DOHH2 (cell line): ENCODE data around the gene AGO3.

Experiments used
- H3F3A ChIP-seq: fragments of 200-600 bp; sonication (generic), shearing (Covaris generic); 2 replicates; pipeline ENCODE4 v1.6.0; 2016; ENCODE audit warnings: antibody characterized with exemption, mild to moderate bottlenecking; ENCODE audit not compliant: control insufficient read depth, insufficient read depth
- H3K27ac ChIP-seq: fragments of 200-600 bp; sonication (generic); 2 replicates; pipeline ENCODE4 v1.5.1; 2014; ENCODE audit warnings: low read depth, mild to moderate bottlenecking, low read length, moderate library complexity
- H3K27me3 ChIP-seq: fragments of 200-600 bp; sonication (generic); 2 replicates; pipeline ENCODE4 v1.6.1; 2014; ENCODE audit warnings: mild to moderate bottlenecking, low read length, mixed read lengths; ENCODE audit not compliant: control insufficient read depth
- H3K36me3 ChIP-seq: fragments of 200-600 bp; sonication (generic); 2 replicates; pipeline ENCODE4 v1.6.1; 2014; ENCODE audit warnings: mild to moderate bottlenecking, low read length, moderate library complexity, mixed read lengths; ENCODE audit not compliant: control insufficient read depth
- H3K4me1 ChIP-seq: fragments of 200-600 bp; sonication (generic); 2 replicates; pipeline ENCODE4 v1.6.1; 2014; ENCODE audit warnings: mild to moderate bottlenecking, low read length, mixed read lengths; ENCODE audit not compliant: control insufficient read depth
- H3K4me2 ChIP-seq: fragments of 200-600 bp; sonication (generic); 2 replicates; pipeline ENCODE4 v1.6.0; 2014; ENCODE audit warnings: mild to moderate bottlenecking, low read length, moderate library complexity
- H3K4me3 ChIP-seq: fragments of 200-600 bp; sonication (generic); 2 replicates; pipeline ENCODE4 v1.5.1; 2014; ENCODE audit warnings: mild to moderate bottlenecking, low read length, mixed read lengths
- H3K79me2 ChIP-seq: fragments of 200-600 bp; sonication (generic); 2 replicates; pipeline ENCODE4 v1.6.1; 2014; ENCODE audit warnings: mild to moderate bottlenecking, low read length, mixed read lengths; ENCODE audit not compliant: control insufficient read depth
- H3K9me2 ChIP-seq: fragments of 200-600 bp; sonication (generic); replicated peaks from 2 replicates; pipeline ENCODE4 v1.6.1; 2014; ENCODE audit warnings: mild to moderate bottlenecking, low read length, mixed read lengths; ENCODE audit not compliant: control insufficient read depth
- H3K9me3 ChIP-seq: fragments of 200-600 bp; sonication (generic); 2 replicates; pipeline ENCODE4 v1.6.1; 2014; ENCODE audit warnings: antibody characterized with exemption, low read length, mixed read lengths; ENCODE audit not compliant: control insufficient read depth, insufficient read depth
- H4K20me1 ChIP-seq: fragments of 200-600 bp; sonication (generic); 2 replicates; pipeline ENCODE4 v1.6.0; 2014; ENCODE audit warnings: low read depth, mild to moderate bottlenecking, antibody characterized with exemption, low read length, moderate library complexity; ENCODE audit not compliant: control insufficient read depth, insufficient read depth
- CTCF ChIP-seq: fragments of 200-600 bp; sonication (generic); IDR thresholded peaks from one replicate; pipeline ENCODE4 v1.5.1; 2014; ENCODE audit warnings: antibody characterized with exemption, mild to moderate bottlenecking, low read depth, low read length; ENCODE audit not compliant: poor library complexity, severe bottlenecking
- EZH2phosphoT487 ChIP-seq: fragments of 200-600 bp; sonication (generic); IDR thresholded peaks from 2 replicates; pipeline ENCODE4 v1.6.1; 2017; ENCODE audit warnings: borderline replicate concordance, mild to moderate bottlenecking, antibody characterized with exemption, low read length, moderate library complexity, mixed read lengths

AGO3 gene

GRCh38 chr1:35923791-35924221 lies 7.1 kb upstream of the AGO3 start:
- H3K27ac ChIP-seq: no peak overlapping the region
- H3K9me3 ChIP-seq: no peaks in the 10 kb centered on the region
- no peaks in the 10 kb centered on the region for H3K27me3 ChIP-seq
- peaks cover 21% of the 10 kb centered on the region for H3K36me3 ChIP-seq
- H3K4me2 ChIP-seq: no peak overlapping the region
- H3K4me3 ChIP-seq: no peak overlapping the region
- no peaks in the 10 kb centered on the region for H3K9me2 ChIP-seq
- H3K79me2 ChIP-seq: no peaks in the 10 kb centered on the region
- no peaks in the 10 kb centered on the region for H3F3A ChIP-seq
- H4K20me1 ChIP-seq: no peaks in the 10 kb centered on the region
- H3K4me1 ChIP-seq: peaks cover 30% of the 10 kb centered on the region
- TF ChIP-seq EZH2phosphoT487 (no peak), CTCF (no peak)

- TF ChIP-seq EZH2phosphoT487: no peak
- no peak for TF ChIP-seq CTCF
- no peak overlapping the region for H3K27ac ChIP-seq
- peaks cover 37% of the 10 kb centered on the region for H3K4me1 ChIP-seq
- H3K9me2 ChIP-seq: no peaks in the 10 kb centered on the region
- H3K4me3 ChIP-seq: no peak overlapping the region
- no peaks in the 10 kb centered on the region for H3K27me3 ChIP-seq
- H4K20me1 ChIP-seq: no peaks in the 10 kb centered on the region
- peaks cover 11% of the 10 kb centered on the region for H3K36me3 ChIP-seq
- H3F3A ChIP-seq: peaks cover 8% of the 10 kb centered on the region
- no peaks in the 10 kb centered on the region for H3K79me2 ChIP-seq
- H3K9me3 ChIP-seq: no peaks in the 10 kb centered on the region
- peak overlapping the region; percentile 25 for H3K4me2 ChIP-seq
Measured at GRCh38 chr1:35924838-35925237, 6.1 kb upstream of the AGO3 start.

GRCh38 chr1:35925741-35926140 lies 5.2 kb upstream of the AGO3 start:
- no peak overlapping the region for H3K27ac ChIP-seq
- H4K20me1 ChIP-seq: no peaks in the 10 kb centered on the region
- peaks cover 40% of the 10 kb centered on the region for H3K4me1 ChIP-seq
- no peaks in the 10 kb centered on the region for H3K79me2 ChIP-seq
- no peak for TF ChIP-seq EZH2phosphoT487
- no peak for TF ChIP-seq CTCF
- no peaks in the 10 kb centered on the region for H3K9me2 ChIP-seq
- H3K36me3 ChIP-seq: peaks cover 5% of the 10 kb centered on the region; the same call in 1 of the 2 replicates
- no peak overlapping the region for H3K4me2 ChIP-seq
- no peaks in the 10 kb centered on the region for H3K9me3 ChIP-seq
- peaks cover 11% of the 10 kb centered on the region for H3F3A ChIP-seq
- no peaks in the 10 kb centered on the region for H3K27me3 ChIP-seq
- no peak overlapping the region for H3K4me3 ChIP-seq
